Skeletal muscle tissue (tissue), 4 donors: ENCODE data around the gene OR51L1. TPM values are rescaled to one million over a fixed set of nuclear protein-coding genes. Genes with fewer than 3 reads are reported as not detected.

Source experiments
- H3K27ac ChIP-seq: one replicate; pipeline ENCODE4 v1.7.0; 2013; ENCODE audit warnings: mild to moderate bottlenecking, low read depth, low read length, inconsistent platforms
- H3K27me3 ChIP-seq, 3 donors: one replicate each; pipeline ENCODE4 v1.7.0; 2013; ENCODE audit warnings: low read length in 3 of 3; ENCODE audit not compliant: control insufficient read depth in 3 of 3, insufficient read depth in 3 of 3
- H3K36me3 ChIP-seq, 3 donors: one replicate each; pipeline ENCODE4 v1.7.0; 2013; ENCODE audit warnings: low read length in 3 of 3; ENCODE audit not compliant: control insufficient read depth in 3 of 3, insufficient read depth in 3 of 3
- H3K4me1 ChIP-seq, 3 donors: one replicate each; pipeline ENCODE4 v1.7.0; 2013; ENCODE audit warnings: low read length in 3 of 3, mild to moderate bottlenecking in 3 of 3; ENCODE audit not compliant: control insufficient read depth in 3 of 3, insufficient read depth in 3 of 3
- H3K4me3 ChIP-seq, 3 donors: one replicate each; pipeline ENCODE4 v1.7.0; 2013; ENCODE audit warnings: low read length in 3 of 3
- H3K9ac ChIP-seq, 3 donors: one replicate each; pipeline ENCODE4 v1.7.0; 2013; ENCODE audit warnings: low read length in 3 of 3, mild to moderate bottlenecking in 3 of 3, moderate library complexity in 2 of 3, low read depth in 1 of 3
- H3K9me3 ChIP-seq, 3 donors: one replicate each; pipeline ENCODE4 v1.7.0; 2013; ENCODE audit warnings: low read length in 3 of 3; ENCODE audit not compliant: control insufficient read depth in 3 of 3
- total RNA-seq: library from RNA; depleted of rRNA; stranded (reverse); fragments of >200 nt; gene quantifications from one replicate; pipeline ENCODE4 v1.2.3, GENCODE V29; 2014
- donor health status: Osteomylitis.

The OR51L1 gene
- total RNA-seq, 1 donor from 2014 or later = not detected

DNA sequence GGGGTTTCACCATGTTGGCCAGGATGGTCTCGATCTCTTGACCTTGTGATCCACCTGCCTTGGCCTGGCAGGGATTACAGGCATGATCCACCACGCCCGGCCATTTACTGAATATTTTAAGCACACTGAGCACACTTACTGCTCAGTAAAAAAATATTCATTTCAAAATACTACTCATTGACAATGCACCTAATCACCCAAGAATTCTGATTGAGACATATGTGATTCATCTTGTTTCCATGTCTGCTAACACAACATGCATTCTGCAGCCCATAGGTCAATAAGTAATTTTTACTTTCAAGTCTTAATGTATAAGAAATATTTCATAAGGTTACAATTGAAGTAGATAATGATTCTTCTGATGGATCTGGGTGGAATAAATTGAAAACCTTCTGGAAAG lies 47.4 kb downstream of the OR51L1 start:
- no peaks in the 10 kb centered on the region for H3K4me1 ChIP-seq
- no peaks in the 10 kb centered on the region for H3K36me3 ChIP-seq
- no peak overlapping the region for H3K27ac ChIP-seq
- H3K9ac ChIP-seq = no peak overlapping the region
- no peaks in the 10 kb centered on the region for H3K27me3 ChIP-seq
- no peaks in the 10 kb centered on the region for H3K9me3 ChIP-seq
- H3K4me3 ChIP-seq = no peak overlapping the region

GRCh38 chr11:5043380-5043779 lies 48.7 kb downstream of the OR51L1 start:
- Histone ChIP-seq H3K9me3 (no peaks in the 10 kb centered on the region), H3K9ac (no peak overlapping the region), H3K36me3 (no peaks in the 10 kb centered on the region), H3K4me3 (no peak overlapping the region), H3K27me3 (no peaks in the 10 kb centered on the region), H3K4me1 (no peaks in the 10 kb centered on the region), H3K27ac (no peak overlapping the region)

DNA sequence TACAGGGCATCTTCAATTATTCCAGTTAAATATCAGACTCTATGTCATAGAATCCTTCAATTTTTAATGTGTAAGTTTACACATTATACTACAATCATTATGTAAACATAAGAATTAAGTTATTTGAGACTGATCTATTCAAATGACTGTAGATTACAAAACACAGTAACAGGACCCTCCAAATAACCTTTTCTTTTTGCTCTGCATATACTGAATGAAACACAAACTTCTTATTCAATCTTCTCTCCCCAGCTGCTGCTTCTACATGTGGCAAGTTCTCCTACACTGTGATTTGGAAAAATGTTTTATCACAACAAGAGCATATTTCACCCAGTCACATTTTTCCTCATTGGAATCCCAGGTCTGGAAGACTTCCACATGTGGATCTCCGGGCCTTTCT lies 51.6 kb downstream of the OR51L1 start, which contains the start of gene OR52J3:
Gene OR52J3 (plus strand): TSS at position 301 of the 400 bp plus-strand sequence. CDS start 0 bp downstream, at position 301.
- Histone ChIP-seq H3K36me3 (no peaks in the 10 kb centered on the region), H3K27me3 (no peaks in the 10 kb centered on the region), H3K9me3 (no peaks in the 10 kb centered on the region), H3K9ac (no peak within 1 kb of the TSS), H3K4me1 (no peaks in the 10 kb centered on the region), H3K27ac (no peak within 1 kb of the TSS), H3K4me3 (no peak within 1 kb of the TSS)

- no peak overlapping the region for H3K4me3 ChIP-seq
- H3K27me3 ChIP-seq = no peaks in the 10 kb centered on the region
- no peak overlapping the region for H3K27ac ChIP-seq
- no peaks in the 10 kb centered on the region for H3K9me3 ChIP-seq
- no peaks in the 10 kb centered on the region for H3K4me1 ChIP-seq
- no peak overlapping the region for H3K9ac ChIP-seq
- H3K36me3 ChIP-seq = no peaks in the 10 kb centered on the region
Observed at GRCh38 chr11:5046754-5047330, 52.2 kb downstream of the OR51L1 start.

Other genes with a start within 250 kb of the OR51L1 start
- gene OR51F1, start 224.9 kb upstream of the OR51L1 start, total RNA-seq = not detected
- gene OR52R1, start 190.5 kb upstream of the OR51L1 start, total RNA-seq = not detected
- gene OR51F2, start 173.5 kb upstream of the OR51L1 start, total RNA-seq = not detected
- gene OR51S1, start 145.6 kb upstream of the OR51L1 start, total RNA-seq = not detected
- not detected for gene OR51T1, start 113.0 kb upstream of the OR51L1 start, total RNA-seq
- gene OR51A7, start 91.1 kb upstream of the OR51L1 start, total RNA-seq = not detected
- gene OR51G2, start 75.5 kb upstream of the OR51L1 start, total RNA-seq = not detected
- gene OR51G1, start 70.5 kb upstream of the OR51L1 start, total RNA-seq = not detected
- not detected for gene OR51A4, start 47.2 kb upstream of the OR51L1 start, total RNA-seq
- not detected for gene OR51A2, start 39.1 kb upstream of the OR51L1 start, total RNA-seq
- not detected for gene OR52J3, start 51.7 kb downstream of the OR51L1 start, total RNA-seq
- not detected for gene OR52E2, start 64.8 kb downstream of the OR51L1 start, total RNA-seq
- gene OR52E1, start 74.7 kb downstream of the OR51L1 start, total RNA-seq = not detected
- gene OR52A5, start 143.5 kb downstream of the OR51L1 start, total RNA-seq = not detected
- not detected for gene OR52A1, start 159.9 kb downstream of the OR51L1 start, total RNA-seq
- gene OR51V1, start 205.8 kb downstream of the OR51L1 start, total RNA-seq = not detected
- 3,814 TPM for gene HBB, start 232.2 kb downstream of the OR51L1 start, total RNA-seq
- not detected for gene HBD, start 239.6 kb downstream of the OR51L1 start, total RNA-seq